Activated CD4-positive, alpha-beta T cell treated with anti-CD3 and anti-CD28 coated beads, Interleukin-2, Interleukin-6, amounts not matched to agents 100 ng/mL and 50 ng/mL, durations not matched to agents 16 hours and 8 hours (primary cell): ENCODE results near the gene CCL15.
"Not testable (repeated sequence)": the region's sequence is repeated elsewhere in the genome, so short reads cannot be mapped to it uniquely, and the experiment has no call there.

Experiments
- DNase-seq: peaks from one replicate; pipeline ENCODE4 v3.0.0-alpha.2; 2020

Gene CCL15

GRCh38 chr17:36001110-36001771, at the start of gene CCL15:
CCL15 (minus strand) TSS chr17:36001553; CDS start chr17:36001492, 61 bp downstream.
- DNase-seq, result no peak

GRCh38 chr17:36049643-36050042, 48.3 kb upstream of the CCL15 start:
- DNase-seq, result no peak

- no peak for DNase-seq
Measured at GRCh38 chr17:36048066-36048465, 46.7 kb upstream of the CCL15 start.

- DNase-seq, result no peak
Measured at GRCh38 chr17:36036235-36036634, 34.9 kb upstream of the CCL15 start.

- DNase-seq, result no peak
Measured at GRCh38 chr17:36034127-36034526, 32.8 kb upstream of the CCL15 start.

- DNase-seq, result no peak
Measured at GRCh38 chr17:36030956-36031355, 29.6 kb upstream of the CCL15 start.

- DNase-seq, result no peak
Measured at GRCh38 chr17:36027761-36028160, 26.4 kb upstream of the CCL15 start.

GRCh38 chr17:36024106-36024869, 22.9 kb upstream of the CCL15 start:
- DNase-seq, result no peak

- no peak for DNase-seq
Measured at GRCh38 chr17:36019423-36019822, 18.1 kb upstream of the CCL15 start.

GRCh38 chr17:36017799-36018198, 16.4 kb upstream of the CCL15 start, which contains the start of gene CCL23:
CCL23 (minus strand) TSS chr17:36017972; CDS start chr17:36017897, 75 bp downstream.
- no peak for DNase-seq

GRCh38 chr17:36016555-36016954, 15.2 kb upstream of the CCL15 start:
- DNase-seq, result no peak

- DNase-seq, result not testable (repeated sequence)
Measured at GRCh38 chr17:36015895-36016294, 14.5 kb upstream of the CCL15 start.

- no peak for DNase-seq
Measured at GRCh38 chr17:36014946-36015345, 13.6 kb upstream of the CCL15 start.

GRCh38 chr17:36011201-36011600, 9.8 kb upstream of the CCL15 start:
- no peak for DNase-seq

- no peak for DNase-seq
Measured at GRCh38 chr17:36008998-36009665, 7.8 kb upstream of the CCL15 start.

GRCh38 chr17:36004594-36005108, 3.3 kb upstream of the CCL15 start:
- no peak for DNase-seq

- DNase-seq, result no peak
Measured at GRCh38 chr17:36002631-36003030, 1.3 kb upstream of the CCL15 start.

GRCh38 chr17:36001862-36002603, 680 bp upstream of the CCL15 start:
- DNase-seq, result no peak

GRCh38 chr17:36000732-36001109, 632 bp downstream of the CCL15 start:
- no peak for DNase-seq

- no peak for DNase-seq
Measured at GRCh38 chr17:35998756-35999155, 2.6 kb downstream of the CCL15 start.

- DNase-seq, result no peak
Measured at GRCh38 chr17:35998018-35998545, 3.3 kb downstream of the CCL15 start.

GRCh38 chr17:35995346-35995745, 6.0 kb downstream of the CCL15 start:
- DNase-seq, result not testable (repeated sequence)

- no peak for DNase-seq
Measured at GRCh38 chr17:35991075-35991474, 10.3 kb downstream of the CCL15 start.
